Stimulated activated naive CD4-positive, alpha-beta T cell (primary cell): Measurements from ENCODE around the gene TAS2R19.
"Not testable (repeated sequence)": the region's sequence is repeated elsewhere in the genome, so short reads cannot be mapped to it uniquely, and the experiment has no call there.

Experiments
- DNase-seq, 6 experiments: peaks; one replicate each; lab custom pipeline; 2025; lab: John Stamatoyannopoulos, UW

The TAS2R19 gene

GRCh38 chr12:11022520-11022919 lies at the start of gene TAS2R19:
TAS2R19 (minus strand) TSS chr12:11022620; CDS start chr12:11022571, 49 bp downstream.
- DNase-seq: no peak

DNA sequence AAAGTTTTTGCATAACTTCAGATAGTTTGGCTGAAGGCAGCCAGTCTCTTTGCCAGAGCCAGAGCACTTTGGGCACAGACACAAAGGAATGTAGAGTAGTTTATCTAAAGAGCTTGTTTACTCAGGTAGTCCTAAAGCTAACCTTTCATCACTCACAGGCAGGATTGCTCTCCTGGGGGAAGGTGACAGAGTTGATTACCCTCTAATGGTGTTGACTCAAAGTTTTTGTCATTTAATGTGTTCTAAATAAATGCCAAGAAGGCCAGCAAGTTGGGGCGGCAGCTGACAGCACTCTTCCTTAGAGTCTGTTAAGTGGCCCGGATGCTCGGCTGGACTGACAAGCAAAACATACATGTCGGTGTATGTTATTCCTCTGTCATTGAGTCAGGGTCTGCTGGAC lies 49.0 kb upstream of the TAS2R19 start:
- no peak for DNase-seq

DNA sequence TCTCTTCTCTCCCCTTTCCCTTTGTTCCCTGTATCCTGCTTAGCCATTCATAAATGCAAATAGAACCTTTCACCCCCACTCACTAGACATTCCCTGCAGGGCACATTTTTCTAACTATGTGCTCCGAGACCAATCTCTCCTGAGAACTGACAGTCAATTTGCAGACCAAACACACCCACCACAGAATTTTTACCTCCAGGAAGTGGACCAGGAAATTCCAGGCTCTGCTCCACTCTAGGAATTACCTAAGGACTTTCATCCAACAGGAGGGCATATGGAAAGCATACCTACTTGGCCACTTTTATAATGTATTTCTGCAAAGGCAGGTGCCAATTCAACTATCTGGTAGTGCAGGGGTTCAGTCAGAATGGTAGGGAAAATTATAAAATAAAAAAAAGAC lies 48.6 kb upstream of the TAS2R19 start:
- DNase-seq: no peak

DNA sequence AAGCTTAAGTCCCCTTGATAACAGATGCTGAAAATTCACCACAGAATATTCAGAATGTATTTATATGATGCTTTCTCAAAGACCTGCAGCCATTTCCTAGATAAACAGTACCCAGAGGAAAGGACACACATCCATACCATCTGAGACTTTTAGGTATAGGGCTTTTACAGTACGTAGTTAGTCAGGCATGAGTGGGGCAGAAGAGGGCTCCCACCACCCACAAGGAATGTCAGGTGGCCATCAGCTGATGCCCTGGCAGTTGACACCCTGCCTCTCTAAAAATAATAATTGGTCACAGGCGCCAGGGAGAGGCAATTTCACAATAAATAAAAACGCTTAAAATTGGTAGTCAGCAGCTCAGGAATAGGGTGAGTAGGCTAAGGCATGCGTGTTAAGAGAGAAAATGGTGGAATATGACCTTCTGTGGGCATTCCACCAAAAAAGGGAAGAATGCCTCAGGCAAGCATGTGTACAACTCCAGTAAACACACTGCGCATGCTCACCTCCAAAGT lies 47.5 kb upstream of the TAS2R19 start:
- DNase-seq: no peak

DNA sequence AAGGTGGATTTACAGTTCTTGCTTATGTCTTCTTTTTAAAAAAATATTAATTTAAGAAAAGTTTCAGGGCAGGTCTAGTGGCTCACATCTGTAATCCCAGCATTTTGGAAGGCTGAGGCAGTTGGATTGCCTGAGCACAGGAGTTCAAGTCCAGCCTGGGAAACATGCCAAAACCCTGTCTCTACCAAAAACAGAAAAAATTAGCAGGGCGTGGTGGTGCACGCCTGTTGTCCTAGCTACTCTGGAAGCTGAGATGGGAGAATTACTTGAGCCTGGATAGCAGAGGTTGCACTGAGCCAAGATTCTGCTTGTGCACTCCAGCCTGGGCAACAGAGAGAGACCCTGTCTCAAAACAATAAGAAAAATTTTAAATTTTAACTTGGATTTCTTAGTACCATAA lies 45.1 kb upstream of the TAS2R19 start:
- DNase-seq: no peak

DNA sequence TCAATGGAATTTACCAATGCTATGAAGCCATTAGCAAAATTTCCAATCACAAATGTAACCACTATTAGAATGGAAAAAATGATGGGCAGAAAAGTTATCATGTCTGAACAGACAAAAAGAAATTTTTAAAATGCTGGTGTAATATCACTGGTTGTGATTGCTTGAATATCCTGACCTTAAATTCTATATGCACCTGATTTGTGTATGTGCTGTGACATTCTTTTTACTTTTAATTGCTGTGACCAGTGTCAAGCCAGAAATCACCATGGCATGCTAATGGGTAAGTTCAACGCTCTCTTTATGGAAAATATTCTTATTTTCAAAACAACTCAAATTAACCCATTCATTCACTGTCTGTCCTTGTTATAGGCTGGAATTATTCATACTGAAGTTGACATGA lies 39.8 kb upstream of the TAS2R19 start, which contains the start of gene TAS2R46:
Gene TAS2R46, minus strand, starts transcription at position 101 of the 400 bp plus-strand sequence. Its CDS starts 0 bp downstream, at position 101.
- DNase-seq: not testable (repeated sequence)

DNA sequence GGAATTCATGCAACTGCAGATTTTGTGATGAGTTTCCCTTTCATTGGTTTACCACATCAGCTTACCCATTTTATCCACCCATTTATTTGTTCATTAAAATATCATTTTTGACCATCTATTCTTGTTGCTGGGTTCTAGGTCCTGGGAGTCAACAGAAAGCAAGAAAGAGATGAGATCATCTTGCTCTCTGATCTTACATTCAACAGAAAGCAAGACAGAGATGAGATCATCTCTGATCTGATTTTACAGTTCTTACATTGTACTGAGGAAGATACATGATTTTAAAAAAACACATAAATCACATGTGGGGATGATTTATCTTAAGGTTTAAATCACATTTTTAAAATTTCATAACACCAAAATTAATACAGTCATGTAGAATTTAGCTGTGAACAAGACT lies 37.4 kb upstream of the TAS2R19 start:
- DNase-seq: no peak

GRCh38 chr12:11059041-11059440 lies 36.6 kb upstream of the TAS2R19 start:
- no peak for DNase-seq

GRCh38 chr12:11055306-11055705 lies 32.9 kb upstream of the TAS2R19 start:
- DNase-seq: no peak

DNA sequence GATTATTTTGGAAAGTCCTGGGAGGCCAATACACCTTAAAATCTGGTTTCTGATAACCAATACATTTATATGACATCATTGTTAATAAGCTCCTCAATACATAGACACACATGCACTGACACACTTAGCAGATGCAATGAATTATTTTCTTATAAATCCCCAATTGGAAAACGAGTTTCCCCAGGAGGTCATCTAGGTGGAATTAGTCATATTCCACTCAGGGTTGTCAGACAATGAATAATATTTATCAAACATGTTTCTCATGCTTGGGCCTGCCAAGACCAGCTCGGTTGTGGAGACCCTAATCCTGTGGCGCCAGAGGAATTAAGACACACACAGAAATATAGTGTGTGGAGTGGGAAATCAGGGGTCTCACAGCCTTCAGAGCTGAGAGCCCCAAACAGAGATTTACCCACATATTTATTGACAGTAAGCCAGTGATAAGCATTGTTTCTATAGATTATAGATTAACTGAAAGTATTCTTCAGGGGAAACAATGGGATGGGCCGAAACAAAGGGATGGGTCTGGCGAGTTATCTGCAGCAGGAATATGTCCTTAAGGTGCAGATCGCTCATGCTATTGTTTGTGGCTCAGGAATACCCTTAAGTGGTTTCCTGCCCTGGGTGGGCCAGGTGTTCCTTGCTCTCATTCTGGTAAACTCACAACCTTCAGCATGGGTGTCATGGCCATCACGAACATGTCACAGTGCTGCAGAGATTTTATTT lies 27.5 kb upstream of the TAS2R19 start:
- not testable (repeated sequence) for DNase-seq

GRCh38 chr12:11041366-11041765 lies 18.9 kb upstream of the TAS2R19 start:
- not testable (repeated sequence) for DNase-seq

DNA sequence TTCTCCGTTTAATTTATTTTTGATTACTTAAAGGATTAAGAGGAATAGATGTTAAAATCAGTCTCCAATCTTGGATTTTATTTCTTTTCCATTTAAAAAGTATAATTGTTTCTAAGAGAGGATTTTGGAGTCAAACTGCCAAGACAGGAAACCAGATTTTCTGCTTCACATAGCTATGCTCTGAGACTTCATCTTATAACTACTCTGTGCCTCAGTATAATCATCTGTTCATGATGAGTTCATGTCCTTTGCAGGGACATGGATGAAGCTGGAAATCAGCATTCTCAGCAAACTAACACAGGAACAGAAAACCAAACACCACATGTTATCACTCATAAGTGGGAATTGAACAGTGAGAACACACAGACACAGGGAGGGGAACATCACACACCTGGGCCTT lies 17.7 kb upstream of the TAS2R19 start:
- no peak for DNase-seq

DNA sequence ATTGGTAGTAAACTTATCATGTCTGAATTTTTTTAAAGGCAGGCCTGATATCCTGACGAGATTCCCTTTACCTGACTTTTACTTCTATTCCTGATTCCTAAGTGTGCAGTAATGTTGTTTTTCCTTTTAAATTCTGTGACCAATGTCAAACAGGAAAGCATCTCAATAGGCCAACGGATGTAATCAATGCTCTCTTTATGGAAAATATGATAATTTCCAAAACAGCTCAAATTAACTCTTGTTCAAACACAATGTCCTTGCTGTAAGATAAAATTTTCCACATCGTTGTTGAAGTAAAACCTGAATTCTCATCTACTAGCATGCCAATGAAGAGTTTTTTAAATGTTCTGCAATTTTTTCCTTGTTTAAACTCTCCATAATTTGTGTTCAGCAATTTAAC lies 16.8 kb upstream of the TAS2R19 start:
- no peak for DNase-seq

- DNase-seq: not testable (repeated sequence)
Observed at GRCh38 chr12:11033959-11034358, 11.5 kb upstream of the TAS2R19 start.

GRCh38 chr12:11031307-11031706 lies 8.9 kb upstream of the TAS2R19 start, which contains the start of gene TAS2R31:
TAS2R31 (minus strand) TSS chr12:11031407; CDS start chr12:11031335, 72 bp downstream.
- DNase-seq: no peak

DNA sequence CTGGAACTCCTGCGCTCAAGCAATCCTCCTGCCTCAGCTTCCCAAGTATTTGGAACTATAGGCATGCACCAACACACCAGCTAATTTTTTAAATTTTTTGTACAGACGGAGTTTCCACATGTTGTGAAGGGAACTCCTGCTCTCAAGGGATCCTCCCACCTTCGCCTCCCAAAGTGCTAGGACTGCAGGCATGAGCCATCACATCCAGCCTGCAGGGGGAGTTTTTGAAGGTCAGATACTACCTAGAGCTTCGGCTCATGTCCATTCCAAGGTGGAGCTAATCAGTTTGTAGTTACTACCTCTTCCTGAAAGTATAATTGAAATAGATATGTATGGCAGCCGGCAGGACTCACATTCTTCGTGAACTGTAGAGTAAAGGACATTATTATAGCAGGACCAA lies 3.7 kb upstream of the TAS2R19 start:
- DNase-seq: no peak

GRCh38 chr12:11023387-11023786 lies 967 bp upstream of the TAS2R19 start:
- DNase-seq: no peak

DNA sequence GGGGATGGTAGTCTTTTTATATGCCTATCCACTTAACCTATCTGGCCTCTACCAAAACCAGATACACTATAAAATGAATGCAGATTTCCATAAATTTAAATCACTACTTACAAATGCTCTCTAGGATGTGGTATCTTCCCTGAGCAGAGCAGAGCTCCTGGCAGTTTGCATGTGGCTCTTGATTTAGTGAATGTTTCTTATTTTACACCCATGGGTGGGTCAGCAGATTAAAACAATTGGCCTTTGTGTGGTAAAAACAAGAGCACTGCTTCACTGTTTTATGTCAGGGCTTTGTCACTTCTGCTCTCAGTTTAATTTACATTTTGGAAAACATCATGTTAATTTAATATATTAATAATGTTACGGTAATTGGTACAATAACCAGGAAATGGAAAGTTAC lies 5.5 kb downstream of the TAS2R19 start:
- no peak for DNase-seq

DNA sequence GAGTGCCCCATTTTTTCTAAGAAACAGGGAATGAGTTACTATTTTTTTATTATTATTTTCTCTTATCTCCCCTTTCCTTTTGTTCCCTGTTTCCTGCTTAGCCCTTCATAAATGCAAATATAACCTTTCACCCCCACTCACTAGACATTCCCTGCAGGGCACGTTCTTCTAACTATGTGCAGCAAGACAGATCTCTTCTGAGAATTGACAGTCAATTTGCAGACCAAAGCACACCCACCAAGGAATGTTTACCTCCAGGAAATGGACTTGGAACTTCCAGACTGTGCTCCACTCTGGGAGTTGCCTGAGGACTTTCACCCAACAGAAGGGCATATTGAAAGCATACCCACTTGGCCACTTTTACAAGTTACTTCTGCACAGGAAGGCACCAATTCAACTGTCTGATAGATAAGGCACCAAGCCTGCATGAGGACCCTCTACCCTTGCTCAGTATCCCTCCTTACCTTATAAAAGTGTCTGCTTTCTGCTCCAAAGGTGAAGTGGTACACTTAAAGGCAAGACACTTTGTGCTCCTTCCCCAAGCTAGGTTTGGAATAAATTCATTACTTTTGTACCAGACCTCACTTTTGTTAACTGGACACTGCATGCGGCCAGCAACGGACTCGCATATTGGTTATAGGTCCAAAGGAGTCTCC lies 6.5 kb downstream of the TAS2R19 start:
- no peak for DNase-seq

- no peak for DNase-seq
Observed at GRCh38 chr12:11014234-11014633, 8.2 kb downstream of the TAS2R19 start.

DNA sequence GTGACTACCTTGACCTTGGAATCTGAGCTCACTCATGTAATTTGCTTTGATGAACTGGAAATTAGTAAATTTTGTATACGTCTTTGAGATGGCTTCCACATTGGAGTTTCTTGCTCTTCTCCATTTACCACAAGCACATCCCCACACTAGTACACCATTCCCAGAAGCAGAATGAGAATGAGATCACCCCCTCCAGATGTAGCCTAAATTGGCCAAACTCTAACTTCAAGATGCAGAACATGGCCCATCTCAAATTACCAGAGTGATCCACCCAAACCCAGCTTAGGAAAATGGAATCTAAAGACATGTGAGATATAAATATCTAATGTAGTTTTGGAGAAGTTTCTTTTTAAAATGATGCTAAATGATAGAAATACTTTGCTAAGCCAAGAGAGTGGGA lies 14.8 kb downstream of the TAS2R19 start:
- DNase-seq: no peak

GRCh38 chr12:10998204-10998603 lies 24.2 kb downstream of the TAS2R19 start, which contains the start of gene TAS2R20:
TAS2R20 (minus strand) TSS chr12:10998304; CDS start chr12:10997875, 429 bp downstream.
- DNase-seq: no peak

DNA sequence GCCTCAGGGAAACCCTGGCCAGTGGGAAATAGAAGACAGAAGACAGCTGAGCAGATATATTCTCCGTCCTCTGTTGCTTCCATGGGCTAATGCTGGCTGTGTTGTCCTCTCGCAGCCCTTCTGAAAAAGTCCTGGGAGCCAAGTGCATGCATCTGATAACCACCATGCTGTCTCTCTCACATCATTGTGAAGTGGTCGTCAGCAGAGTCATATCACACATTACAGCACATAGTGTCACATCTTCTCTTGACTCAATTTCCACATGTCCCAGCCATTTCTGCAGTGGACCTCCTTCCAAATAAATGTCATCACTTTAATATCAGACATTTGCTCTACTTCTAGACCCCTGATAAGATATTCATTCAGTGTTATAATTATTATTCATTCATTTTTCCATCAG lies 28.1 kb downstream of the TAS2R19 start:
- no peak for DNase-seq
